SK-N-SH (cell line): ENCODE measurements around the gene CATSPER4.

Source experiments
- CTCF ChIP-seq: fragments of 200-600 bp; sonication (generic); IDR thresholded peaks from 2 replicates; pipeline ENCODE4 v1.6.1; 2017; ENCODE audit warnings: antibody characterized with exemption, mild to moderate bottlenecking, moderate library complexity
- EP300 ChIP-seq, 2 experiments: IDR thresholded peaks; 2 replicates each; pipeline versions ENCODE4 v1.4.0 to v1.6.1; 2012; ENCODE audit warnings: borderline replicate concordance in 1 of 2, low read depth in 1 of 2, low read length in 1 of 2
- JUND ChIP-seq: IDR thresholded peaks from 2 replicates; pipeline ENCODE4 v1.4.0; 2012
- MAX ChIP-seq: IDR thresholded peaks from 2 replicates; pipeline ENCODE4 v1.4.0; 2012; ENCODE audit warnings: low read depth
- NFIC ChIP-seq: IDR thresholded peaks from 2 replicates; pipeline ENCODE4 v1.4.0; 2012; ENCODE audit warnings: borderline replicate concordance
- PBX3 ChIP-seq: IDR thresholded peaks from 2 replicates; pipeline ENCODE4; 2012
- POLR2AphosphoS5 ChIP-seq: IDR thresholded peaks from 2 replicates; pipeline ENCODE4 v1.6.1; 2012; ENCODE audit warnings: low read depth, low read length
- RCOR1 ChIP-seq: fragments of 150-350 bp; IDR thresholded peaks from 2 replicates; pipeline ENCODE4 v1.6.1; 2017; ENCODE audit warnings: antibody characterized with exemption, low read length
- RFX5 ChIP-seq: IDR thresholded peaks from 2 replicates; pipeline ENCODE4 v1.6.1; 2012; ENCODE audit warnings: mild to moderate bottlenecking, improper control_type of control experiment, low read length
- SMC3 ChIP-seq: IDR thresholded peaks from 2 replicates; pipeline ENCODE4 v1.6.1; 2012; ENCODE audit warnings: low read depth, low read length, improper control_type of control experiment
- TEAD4 ChIP-seq: IDR thresholded peaks from 2 replicates; pipeline ENCODE4 v1.4.0; 2012; ENCODE audit warnings: mild to moderate bottlenecking, borderline replicate concordance; ENCODE audit not compliant: insufficient read depth

GRCh38 chr1:26225033-26225831 lies 34.8 kb downstream of the CATSPER4 start:
- TF ChIP-seq RFX5 (no peak), TEAD4 (no peak), CTCF (no peak), EP300 (IDR thresholded peaks at IDR 0.05; ENCODE audit: borderline replicate concordance in 1 of 2, low read depth in 1 of 2, low read length in 1 of 2) (no peak), POLR2AphosphoS5 (no peak), MAX (no peak), JUND (no peak), PBX3 (no peak), RCOR1 (no peak), NFIC (no peak), SMC3 (no peak)
